Upper lobe of right lung (tissue), 1 donor: ENCODE data around the gene PTPRN2. TPM values are rescaled to one million over a fixed set of nuclear protein-coding genes. Genes with fewer than 3 reads are reported as not detected.
"Not testable (repeated sequence)": the region's sequence is repeated elsewhere in the genome, so short reads cannot be mapped to it uniquely, and the experiment has no call there.

Experiments used
- ATAC-seq: fragments of 200-7000 bp; cut with Tn5 transposase; one replicate; pipeline ENCODE4 v1.9.1; 2020; ENCODE audit warnings: mild to moderate bottlenecking, moderate library complexity
- DNase-seq: peaks from one replicate; pipeline ENCODE4 v3.0.0-alpha.2; 2020
- H3K27ac ChIP-seq: fragments of 200-600 bp; one replicate; pipeline ENCODE4 v1.8.0; 2022
- H3K27me3 ChIP-seq: fragments of 200-600 bp; one replicate; pipeline ENCODE4 v1.8.0; 2022; ENCODE audit warnings: mild to moderate bottlenecking
- H3K36me3 ChIP-seq: fragments of 200-600 bp; one replicate; pipeline ENCODE4 v1.8.0; 2022
- H3K4me1 ChIP-seq: fragments of 200-600 bp; one replicate; pipeline ENCODE4 v1.8.0; 2022
- H3K4me3 ChIP-seq: fragments of 200-600 bp; one replicate; pipeline ENCODE4 v1.8.0; 2022; ENCODE audit warnings: mild to moderate bottlenecking
- H3K9me3 ChIP-seq: fragments of 200-600 bp; one replicate; pipeline ENCODE4 v1.8.0; 2022
- CTCF ChIP-seq: fragments of 200-600 bp; IDR thresholded peaks from one replicate; pipeline ENCODE4 v1.8.0; 2022; ENCODE audit warnings: antibody characterized with exemption
- intact Hi-C: fragments of 100-400 bp; cut with DNase I; formaldehyde crosslinking; loops from one replicate; pipeline ENCODE4 v1.11.0; 2022
- total RNA-seq: library from RNA; stranded (reverse); fragmentation: NEBNext Ultra II Directional; extraction: Animal tissue kit (Norgen Biotek cat#: 25700); gene quantifications from one replicate; pipeline ENCODE4 v1.2.1, GENCODE V29; 2021
- donor health status: DM: no; HTN: yes; CAD: no; lungs with severe emphysema.

Gene PTPRN2
- total RNA-seq, 1 donor from 2014 or later: 4.9 TPM

- ATAC-seq (no peak), DNase-seq (peak; percentile 22)
- no peaks in the 10 kb centered on the region for H3K4me1 ChIP-seq
- H3K27me3 ChIP-seq: no peaks in the 10 kb centered on the region
- H3K27ac ChIP-seq: no peak overlapping the region
- intact Hi-C loops: no loop called here
- H3K36me3 ChIP-seq: no peaks in the 10 kb centered on the region
- no peak for TF ChIP-seq CTCF
- H3K9me3 ChIP-seq: no peaks in the 10 kb centered on the region
- H3K4me3 ChIP-seq: no peak overlapping the region
Measured at GRCh38 chr7:158406801-158407200, 180.8 kb downstream of the PTPRN2 start.

- Histone ChIP-seq H3K27ac (no peak overlapping the region), H3K36me3 (no peaks in the 10 kb centered on the region), H3K9me3 (no peaks in the 10 kb centered on the region), H3K27me3 (no peaks in the 10 kb centered on the region), H3K4me1 (no peaks in the 10 kb centered on the region), H3K4me3 (no peak overlapping the region)
- peak; percentile 26 for DNase-seq
- ATAC-seq: no peak
- no peak for TF ChIP-seq CTCF
- intact Hi-C loops: no loop called here
Measured at GRCh38 chr7:158406364-158406763, 181.3 kb downstream of the PTPRN2 start.

DNA sequence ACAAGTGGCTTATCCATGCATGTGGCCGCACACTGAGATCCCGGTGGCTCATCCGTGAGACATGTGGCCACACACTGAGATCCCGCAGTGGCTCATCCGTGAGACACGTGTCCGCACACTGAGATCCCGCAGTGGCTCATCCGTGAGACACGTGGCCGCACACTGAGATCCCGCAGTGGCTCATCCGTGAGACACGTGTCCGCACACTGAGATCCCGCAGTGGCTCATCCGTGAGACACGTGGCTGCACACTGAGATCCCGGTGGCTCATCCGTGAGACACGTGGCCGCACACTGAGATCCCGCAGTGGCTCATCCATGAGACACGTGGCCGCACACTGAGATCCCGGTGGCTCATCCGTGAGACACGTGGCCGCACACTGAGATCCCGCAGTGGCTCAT lies 181.9 kb downstream of the PTPRN2 start:
- H3K9me3 ChIP-seq, H3K4me1 ChIP-seq, intact Hi-C loops, H3K4me3 ChIP-seq, H3K27ac ChIP-seq, ATAC-seq, H3K27me3 ChIP-seq, H3K36me3 ChIP-seq, DNase-seq: not testable (repeated sequence)

DNA sequence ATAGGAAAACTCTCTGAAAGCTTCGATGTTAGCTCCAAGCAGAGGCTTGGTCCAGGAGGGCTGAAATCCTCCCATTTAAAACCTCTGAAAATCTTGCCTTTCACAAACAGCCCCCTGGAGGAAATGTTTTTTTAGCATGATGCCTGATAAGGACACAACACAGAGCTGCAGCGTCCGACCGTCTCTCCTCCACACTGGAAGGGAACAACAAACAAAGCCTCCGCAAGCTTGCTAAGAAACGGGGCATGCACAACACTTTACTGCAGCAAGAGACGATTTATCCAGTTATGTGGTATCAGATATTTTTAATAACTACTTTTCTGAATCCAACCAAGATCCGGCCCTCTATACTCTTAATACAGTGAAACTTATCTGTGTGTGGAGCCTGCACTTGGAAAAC lies 182.3 kb downstream of the PTPRN2 start:
- no peak for TF ChIP-seq CTCF
- no peaks in the 10 kb centered on the region for H3K4me1 ChIP-seq
- H3K27ac ChIP-seq: no peak overlapping the region
- intact Hi-C loops: no loop called here
- no peaks in the 10 kb centered on the region for H3K9me3 ChIP-seq
- DNase-seq (no peak), ATAC-seq (no peak)
- no peak overlapping the region for H3K4me3 ChIP-seq
- H3K27me3 ChIP-seq: no peaks in the 10 kb centered on the region
- H3K36me3 ChIP-seq: no peaks in the 10 kb centered on the region

- Histone ChIP-seq H3K4me3 (no peak overlapping the region), H3K36me3 (no peaks in the 10 kb centered on the region), H3K27ac (no peak overlapping the region), H3K4me1 (no peaks in the 10 kb centered on the region), H3K27me3 (no peaks in the 10 kb centered on the region), H3K9me3 (no peaks in the 10 kb centered on the region)
- ATAC-seq: no peak
- intact Hi-C loops: no loop called here
- peak; percentile 51 for DNase-seq
- TF ChIP-seq CTCF: no peak
Measured at GRCh38 chr7:158404031-158404761, 183.4 kb downstream of the PTPRN2 start.

DNA sequence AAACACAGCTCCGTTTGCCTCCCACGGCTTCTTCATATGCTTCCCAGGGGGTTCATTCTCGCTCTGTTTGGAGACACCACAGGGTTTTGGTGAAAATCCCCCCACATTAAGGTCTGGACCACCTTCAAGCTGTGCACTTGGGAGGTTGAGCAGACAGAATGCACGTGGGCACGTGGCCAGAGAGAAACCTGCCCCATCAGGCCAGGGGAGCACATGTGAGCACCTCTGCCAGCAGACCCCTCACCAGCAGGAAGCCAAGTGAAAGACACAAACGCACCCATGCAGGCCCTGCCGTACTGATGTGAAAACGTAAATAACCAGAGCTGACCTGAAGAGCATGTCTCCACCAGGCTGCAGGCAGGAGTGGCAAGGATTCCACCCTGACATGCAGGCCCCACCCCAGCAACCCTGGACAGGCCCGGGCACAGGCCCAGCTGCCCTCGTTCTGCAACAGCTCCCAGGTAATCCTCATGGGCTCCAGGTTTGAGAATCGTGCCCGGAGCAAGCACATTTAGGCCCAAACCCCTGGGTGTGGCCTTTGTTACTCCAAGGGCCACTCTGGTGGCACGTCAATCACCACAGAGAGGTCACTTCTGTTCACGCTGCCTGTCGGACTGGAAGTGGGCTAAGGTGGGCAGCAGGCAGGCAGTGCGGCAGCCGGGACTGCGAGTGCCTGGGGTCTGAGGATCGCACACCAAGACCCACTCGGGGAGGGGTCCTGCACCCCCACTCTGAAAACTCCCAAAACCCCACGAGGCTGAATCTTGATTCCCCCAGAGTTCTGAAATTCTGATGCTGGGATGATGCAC lies 184.4 kb downstream of the PTPRN2 start:
- intact Hi-C loops: no loop called here
- DNase-seq (no peak), ATAC-seq (peak; percentile 34)
- Histone ChIP-seq H3K4me3 (no peak overlapping the region), H3K9me3 (no peaks in the 10 kb centered on the region), H3K27me3 (no peaks in the 10 kb centered on the region), H3K4me1 (no peaks in the 10 kb centered on the region), H3K36me3 (no peaks in the 10 kb centered on the region), H3K27ac (no peak overlapping the region)
- no peak for TF ChIP-seq CTCF
